IMR-90 (cell line): ENCODE measurements around the gene YTHDF2. TPM values are rescaled to one million over a fixed set of nuclear protein-coding genes. Genes with fewer than 3 reads are reported as not detected.

Source experiments
- ATAC-seq: fragments of 200-7000 bp; cut with Tn5 transposase; 2 replicates; pipeline ENCODE4 v1.9.1; 2020; ENCODE audit warnings: low read depth, mild to moderate bottlenecking, moderate library complexity
- BruUV-seq: library from RNA; stranded (reverse); fragments of 400-500 nt; replicated peaks from 2 replicates; lab custom pipeline; 2021; lab: Mats Ljungman, UMichigan
- CTCF ChIA-PET: fragments of 300-600 bp; formaldehyde crosslinking; extraction: SDS; loops from one replicate; lab custom pipeline; 2021; ENCODE audit warnings: antibody characterized with exemption; lab: Yijun Ruan, JAX
- POLR2A ChIA-PET: fragments of 300-600 bp; sonication (Branson Sonifier 250); formaldehyde crosslinking; loops from one replicate; lab custom pipeline; 2022; ENCODE audit warnings: antibody characterized with exemption; ENCODE audit not compliant: unreplicated experiment; lab: Charles Lee
- DNase-seq: peaks from one replicate; pipeline ENCODE4 v3.0.0; 2013
- H2AFZ ChIP-seq: replicated peaks from 2 replicates; pipeline ENCODE3; 2013; ENCODE audit warnings: low read length, mild to moderate bottlenecking; ENCODE audit not compliant: poor library complexity
- H2AK5ac ChIP-seq: 2 replicates; pipeline ENCODE4 v1.6.1; 2013; ENCODE audit warnings: low read depth, low read length, inconsistent platforms
- H2AK9ac ChIP-seq: replicated peaks from 2 replicates; pipeline ENCODE3; 2013; ENCODE audit warnings: mild to moderate bottlenecking, low read depth, low read length, moderate library complexity; ENCODE audit not compliant: poor library complexity
- H2BK120ac ChIP-seq: 2 replicates; pipeline ENCODE4 v1.6.1; 2013; ENCODE audit warnings: low read depth, low read length, inconsistent platforms
- H2BK15ac ChIP-seq: 3 replicates; pipeline ENCODE4 v1.6.1; 2013; ENCODE audit warnings: low read depth, low read length, inconsistent platforms
- H2BK20ac ChIP-seq: 2 replicates; pipeline ENCODE4 v1.6.1; 2013; ENCODE audit warnings: low read depth, mild to moderate bottlenecking, inconsistent platforms, low read length, moderate library complexity
- H2BK5ac ChIP-seq: 2 replicates; pipeline ENCODE4 v1.6.1; 2013; ENCODE audit warnings: mild to moderate bottlenecking, low read depth, low read length, inconsistent platforms; ENCODE audit not compliant: poor library complexity, severe bottlenecking
- H3K14ac ChIP-seq: replicated peaks from 2 replicates; pipeline ENCODE4 v1.6.1; 2013; ENCODE audit warnings: low read depth, low read length, inconsistent platforms
- H3K18ac ChIP-seq: 2 replicates; pipeline ENCODE4 v1.6.1; 2013; ENCODE audit warnings: low read depth, low read length, control low read depth
- H3K23ac ChIP-seq: 2 replicates; pipeline ENCODE4 v1.6.1; 2013; ENCODE audit warnings: low read depth, low read length, inconsistent platforms
- H3K27ac ChIP-seq: 2 replicates; pipeline ENCODE4 v1.5.1; 2013; ENCODE audit warnings: mild to moderate bottlenecking, control low read depth, low read length; ENCODE audit not compliant: insufficient read depth
- H3K27me3 ChIP-seq: 2 replicates; pipeline ENCODE4 v1.6.1; 2013; ENCODE audit warnings: low read length; ENCODE audit not compliant: control insufficient read depth, insufficient read depth
- H3K36me3 ChIP-seq: 2 replicates; pipeline ENCODE4 v1.6.1; 2013; ENCODE audit warnings: low read length, mixed read lengths; ENCODE audit not compliant: control insufficient read depth, insufficient read depth
- H3K4ac ChIP-seq: 2 replicates; pipeline ENCODE4 v1.6.1; 2013; ENCODE audit warnings: low read depth, low read length, inconsistent platforms
- H3K4me1 ChIP-seq: 2 replicates; pipeline ENCODE4 v1.6.1; 2013; ENCODE audit warnings: low read length, mixed read lengths; ENCODE audit not compliant: control insufficient read depth, insufficient read depth
- H3K4me2 ChIP-seq: 2 replicates; pipeline ENCODE4 v1.6.1; 2013; ENCODE audit warnings: low read depth, mild to moderate bottlenecking, control low read depth, low read length, moderate library complexity
- H3K4me3 ChIP-seq: 2 replicates; pipeline ENCODE4 v1.5.1; 2013; ENCODE audit warnings: low read depth, mild to moderate bottlenecking, control low read depth, low read length, moderate library complexity; ENCODE audit not compliant: insufficient read depth
- H3K56ac ChIP-seq: 2 replicates; pipeline ENCODE4 v1.6.1; 2013; ENCODE audit warnings: low read length, inconsistent platforms; ENCODE audit not compliant: insufficient read depth; ENCODE audit errors: extremely low read depth
- H3K79me1 ChIP-seq, 2 experiments: 2 replicates each; pipeline ENCODE4 v1.6.1; 2013; ENCODE audit warnings: low read length in 2 of 2, inconsistent platforms in 1 of 2, low read depth in 1 of 2
- H3K9ac ChIP-seq: 2 replicates; pipeline ENCODE4 v1.6.1; 2013; ENCODE audit warnings: low read depth, low read length, control low read depth
- H3K9me1 ChIP-seq: 2 replicates; pipeline ENCODE4 v1.6.1; 2013; ENCODE audit warnings: low read length, inconsistent platforms; ENCODE audit not compliant: insufficient read depth
- H3K9me3 ChIP-seq: 2 replicates; pipeline ENCODE4 v1.6.1; 2013; ENCODE audit warnings: low read length; ENCODE audit not compliant: control insufficient read depth, insufficient read depth
- H4K20me1 ChIP-seq: 2 replicates; pipeline ENCODE4 v1.6.1; 2013; ENCODE audit warnings: low read length, inconsistent platforms; ENCODE audit not compliant: insufficient read depth
- H4K5ac ChIP-seq: 2 replicates; pipeline ENCODE4 v1.6.1; 2013; ENCODE audit warnings: mild to moderate bottlenecking, low read depth, low read length, control low read depth
- H4K8ac ChIP-seq, 2 experiments: 2 replicates each; pipeline ENCODE4 v1.6.1; 2013; ENCODE audit warnings: low read depth in 2 of 2, low read length in 2 of 2, control low read depth in 1 of 2, inconsistent platforms in 1 of 2
- H4K91ac ChIP-seq: 2 replicates; pipeline ENCODE4 v1.6.1; 2013; ENCODE audit warnings: low read depth, low read length, inconsistent platforms; ENCODE audit not compliant: insufficient read depth
- BHLHE40 ChIP-seq: fragments of 150-350 bp; IDR thresholded peaks from 2 replicates; pipeline ENCODE4 v1.6.1; 2016; ENCODE audit warnings: mild to moderate bottlenecking, low read depth, low read length
- FOS ChIP-seq: fragments of 150-350 bp; IDR thresholded peaks from 2 replicates; pipeline ENCODE4 v1.6.1; 2016; ENCODE audit warnings: low read depth, low read length
- MXI1 ChIP-seq: IDR thresholded peaks from 2 replicates; pipeline ENCODE4 v1.6.1; 2012; ENCODE audit warnings: low read depth, mild to moderate bottlenecking, low read length, moderate library complexity, borderline replicate concordance
- NFE2L2 ChIP-seq: fragments of 150-350 bp; IDR thresholded peaks from 2 replicates; pipeline ENCODE4 v1.6.1; 2016; ENCODE audit warnings: low read depth, mild to moderate bottlenecking, low read length
- RFX5 ChIP-seq: IDR thresholded peaks from 2 replicates; pipeline ENCODE4 v1.8.0; 2012; ENCODE audit warnings: low read depth, mild to moderate bottlenecking, low read length, moderate library complexity
- SMC3 ChIP-seq: fragments of 150-350 bp; IDR thresholded peaks from 2 replicates; pipeline ENCODE4 v1.6.1; 2016; ENCODE audit warnings: low read depth, mild to moderate bottlenecking, antibody characterized with exemption, low read length, moderate library complexity
- WGBS, 2 experiments: methylation state at CpG; one replicate each; pipeline versions ENCODE4 v1.1.5 to v1.1.7; 2013; ENCODE audit warnings: missing lambda C conversion rate in 2 of 2; ENCODE audit not compliant: insufficient read length in 1 of 2; ENCODE audit errors: extremely low coverage in 2 of 2; 5-methylcytosine and 5-hydroxymethylcytosine counted together
- dilution Hi-C: fragments of 300-500 bp; cut with HindIII; formaldehyde crosslinking; loops from one replicate; pipeline ENCODE4 v1.14.3; 2018; ENCODE audit warnings: low sequenced_read_pairs; ENCODE audit not compliant: unreplicated experiment
- in situ Hi-C: fragments of 300-500 bp; cut with MboI; formaldehyde crosslinking; loops from 3 replicates; pipeline ENCODE4 v1.14.3; 2019; ENCODE audit warnings: low sequenced_read_pairs, inconsistent platforms, mixed read lengths
- intact Hi-C: fragments of 100-400 bp; cut with micrococcal nuclease; formaldehyde crosslinking; loops from 2 replicates; pipeline ENCODE4 v1.10.0; 2022
- polyA plus RNA-seq, 3 experiments: library from polyadenylated mRNA; depleted of rRNA; stranded (reverse); fragments of >200 nt; gene quantifications; 2 replicates each; pipeline ENCODE4 v1.2.3, GENCODE V29; 2012; ENCODE audit warnings: low replicate concordance in 1 of 3
- total RNA-seq: library from RNA; depleted of rRNA; stranded (reverse); fragments of >200 nt; gene quantifications from 2 replicates; pipeline ENCODE4 v1.2.3, GENCODE V29; 2012
- TF ChIP-seq, protein P1 (sequence below): fragments of 150-350 bp; IDR thresholded peaks from 2 replicates; pipeline ENCODE4 v1.6.1; 2017; ENCODE audit warnings: mild to moderate bottlenecking, antibody characterized with exemption, low read length, low read depth

The YTHDF2 gene
- total and polyA plus RNA-seq, 2 of the 4 experiments (the other 2 are of a cell fraction), result 50.0 to 94.3 TPM

DNA sequence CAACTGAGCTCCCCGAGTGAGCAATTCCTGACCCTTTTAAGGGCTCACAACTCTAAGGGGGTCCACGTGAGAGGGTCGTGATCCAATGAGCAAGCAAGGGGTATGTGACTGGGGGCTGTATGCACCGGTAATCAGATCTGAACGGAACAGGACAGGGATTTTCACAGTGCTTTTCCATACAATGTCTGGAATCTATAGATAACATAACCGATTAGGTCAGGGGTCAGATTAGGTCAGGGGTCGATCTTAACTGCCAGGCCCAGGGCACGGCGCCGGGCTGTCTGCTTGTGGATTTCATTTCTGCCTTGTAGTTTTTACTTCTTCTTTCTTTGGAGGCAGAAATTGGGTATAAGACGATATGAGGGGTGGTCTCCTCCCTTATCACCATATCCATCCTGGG, 44.6 kb downstream of the YTHDF2 start:
- H3K9me1 ChIP-seq, result no peaks in the 10 kb centered on the region
- H2BK15ac ChIP-seq, result no peak overlapping the region
- H2BK20ac ChIP-seq, result no peak overlapping the region
- no peaks in the 10 kb centered on the region for H4K20me1 ChIP-seq
- H4K8ac ChIP-seq, result no peak overlapping the region
- no peak overlapping the region for H3K4me2 ChIP-seq
- no peak for TF ChIP-seq RFX5
- no peak for TF ChIP-seq NFE2L2
- TF ChIP-seq SMC3, result no peak
- TF ChIP-seq FOS, result no peak
- TF ChIP-seq, protein P1, sequence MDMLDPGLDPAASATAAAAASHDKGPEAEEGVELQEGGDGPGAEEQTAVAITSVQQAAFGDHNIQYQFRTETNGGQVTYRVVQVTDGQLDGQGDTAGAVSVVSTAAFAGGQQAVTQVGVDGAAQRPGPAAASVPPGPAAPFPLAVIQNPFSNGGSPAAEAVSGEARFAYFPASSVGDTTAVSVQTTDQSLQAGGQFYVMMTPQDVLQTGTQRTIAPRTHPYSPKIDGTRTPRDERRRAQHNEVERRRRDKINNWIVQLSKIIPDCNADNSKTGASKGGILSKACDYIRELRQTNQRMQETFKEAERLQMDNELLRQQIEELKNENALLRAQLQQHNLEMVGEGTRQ, result no peak
- TF ChIP-seq MXI1, result no peak
- TF ChIP-seq BHLHE40, result no peak
- no peak overlapping the region for H3K4ac ChIP-seq
- no peak overlapping the region for H3K56ac ChIP-seq
- H2AK9ac ChIP-seq, result no peak overlapping the region
- H2BK5ac ChIP-seq, result no peak overlapping the region
- no peak for ATAC-seq
- in situ Hi-C loops (loop anchor here (5.0 to 10.0 kb wide), 3 partner anchors 86 to 423 kb away; no protein-coding TSS in a partner anchor), intact Hi-C loops (no loop called here), dilution Hi-C loops (no loop called here)
- no peak overlapping the region for H4K5ac ChIP-seq
- no peak overlapping the region for H2AK5ac ChIP-seq
- no peak overlapping the region for H3K4me3 ChIP-seq
- CTCF ChIA-PET, result interaction anchor here (7.7 kb wide), 1 partner anchor 95 kb away, joined by 68 read pairs; no protein-coding TSS in a partner anchor
- H3K79me1 ChIP-seq, result no peaks in the 10 kb centered on the region
- POLR2A ChIA-PET, result no interaction called here
- no peak overlapping the region for H3K23ac ChIP-seq
- no peak for DNase-seq
- H2BK120ac ChIP-seq, result no peak overlapping the region
- no peaks in the 10 kb centered on the region for H3K27me3 ChIP-seq
- H3K27ac ChIP-seq, result no peak overlapping the region
- H3K4me1 ChIP-seq, result no peaks in the 10 kb centered on the region
- H4K91ac ChIP-seq, result no peak overlapping the region
- H2AFZ ChIP-seq, result no peak overlapping the region
- no peaks in the 10 kb centered on the region for H3K9me3 ChIP-seq
- no peak overlapping the region for H3K9ac ChIP-seq
- BruUV-seq, result no TSS peak
- no peak overlapping the region for H3K14ac ChIP-seq
- H3K18ac ChIP-seq, result no peak overlapping the region
- H3K36me3 ChIP-seq, result no peaks in the 10 kb centered on the region; the same call in 1 of the 2 replicates
- WGBS, 2 experiments, result no CpG with 5 or more reads among the region's 11 CpGs
